DMS 273 (cell line): ENCODE results near the gene C4orf54.

Source experiments
- DNase-seq: peaks from one replicate; lab custom pipeline; 2025; ENCODE audit not compliant: unreplicated experiment; lab: John Stamatoyannopoulos, UW

C4orf54 gene

DNA sequence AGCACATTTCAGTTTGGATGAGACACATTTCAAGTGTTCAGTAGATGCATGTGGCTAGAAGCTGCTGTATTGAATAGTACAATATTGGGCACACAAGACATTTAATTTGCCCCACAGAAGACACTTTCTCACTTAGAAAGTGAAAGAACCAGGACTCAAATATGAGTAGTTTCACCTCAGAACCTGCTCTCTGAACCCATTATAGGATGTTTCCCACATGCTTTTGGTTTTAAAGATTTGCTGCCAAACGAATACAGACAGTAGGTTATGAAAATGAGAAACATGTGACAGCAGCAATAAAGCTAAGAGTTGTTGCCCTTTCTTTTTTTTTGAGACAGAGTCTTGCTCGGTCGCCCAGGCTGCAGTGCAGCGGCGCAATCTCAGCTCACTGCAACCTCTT lies 32.3 kb downstream of the C4orf54 start:
- DNase-seq: no peak

DNA sequence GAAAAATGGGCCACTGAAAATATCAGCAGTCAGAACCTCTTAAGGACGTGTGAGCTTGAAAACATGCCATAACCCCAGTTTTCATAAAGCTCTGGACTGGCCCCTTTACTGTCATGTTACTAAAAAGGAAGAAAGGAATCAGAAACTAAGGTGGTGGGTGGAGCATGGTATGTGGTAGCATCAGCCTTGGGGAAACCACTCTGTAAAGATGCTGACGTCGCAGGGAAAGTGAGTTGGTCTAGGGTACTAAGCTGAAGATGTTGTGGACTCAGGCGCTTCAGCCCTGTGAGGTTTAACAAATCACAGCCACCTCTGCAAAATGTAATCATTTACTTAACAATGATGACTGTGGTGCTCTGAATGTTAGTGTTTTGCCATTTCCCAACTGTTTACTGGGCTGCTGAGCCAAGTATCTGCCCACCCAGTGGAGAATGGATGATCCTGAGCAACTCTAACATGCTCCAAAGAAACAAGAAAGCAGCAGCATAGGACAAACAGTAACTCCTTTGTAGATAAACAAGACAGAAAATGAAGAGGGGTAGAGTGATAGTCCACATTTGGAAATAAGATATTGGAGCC lies 33.4 kb downstream of the C4orf54 start:
- DNase-seq: no peak

DNA sequence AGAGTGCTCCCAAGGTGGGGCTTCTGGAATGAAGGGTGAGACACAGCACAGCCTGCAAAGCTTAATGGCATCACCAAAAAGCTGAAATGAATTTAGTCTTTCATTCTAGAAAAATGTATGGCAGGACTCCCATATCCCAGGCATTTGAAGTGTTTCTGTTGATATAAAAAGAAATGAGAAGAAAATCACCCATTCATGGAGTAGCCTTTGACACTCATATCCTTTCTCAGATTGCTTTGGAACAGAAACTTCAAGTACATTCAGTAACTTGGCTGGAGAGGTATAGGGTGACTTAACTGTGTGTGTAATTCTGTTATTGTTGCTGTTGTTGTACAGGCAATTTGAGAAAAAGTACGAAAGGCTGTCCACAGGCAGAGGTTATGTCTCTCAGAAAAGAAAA lies 35.3 kb downstream of the C4orf54 start:
- no peak for DNase-seq

DNA sequence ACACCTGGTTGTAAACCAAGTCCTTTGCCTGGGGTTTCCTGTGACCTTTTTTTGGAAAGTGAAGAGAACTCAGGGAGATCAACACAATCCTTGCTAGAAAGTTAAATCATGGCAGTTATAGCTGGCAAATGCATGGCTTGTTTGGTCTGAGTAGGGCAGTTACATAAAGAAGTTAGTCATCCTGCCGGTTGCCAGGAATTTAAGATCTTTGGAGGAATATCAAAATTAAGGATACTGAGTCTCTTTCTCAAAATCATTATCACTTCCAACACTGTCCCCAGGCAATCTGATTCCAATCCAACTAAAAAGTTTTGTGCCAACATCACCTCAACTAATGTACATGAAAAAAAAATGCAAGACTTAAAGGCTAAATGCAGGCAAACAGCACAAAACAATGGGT lies 40.3 kb downstream of the C4orf54 start:
- DNase-seq: no peak

DNA sequence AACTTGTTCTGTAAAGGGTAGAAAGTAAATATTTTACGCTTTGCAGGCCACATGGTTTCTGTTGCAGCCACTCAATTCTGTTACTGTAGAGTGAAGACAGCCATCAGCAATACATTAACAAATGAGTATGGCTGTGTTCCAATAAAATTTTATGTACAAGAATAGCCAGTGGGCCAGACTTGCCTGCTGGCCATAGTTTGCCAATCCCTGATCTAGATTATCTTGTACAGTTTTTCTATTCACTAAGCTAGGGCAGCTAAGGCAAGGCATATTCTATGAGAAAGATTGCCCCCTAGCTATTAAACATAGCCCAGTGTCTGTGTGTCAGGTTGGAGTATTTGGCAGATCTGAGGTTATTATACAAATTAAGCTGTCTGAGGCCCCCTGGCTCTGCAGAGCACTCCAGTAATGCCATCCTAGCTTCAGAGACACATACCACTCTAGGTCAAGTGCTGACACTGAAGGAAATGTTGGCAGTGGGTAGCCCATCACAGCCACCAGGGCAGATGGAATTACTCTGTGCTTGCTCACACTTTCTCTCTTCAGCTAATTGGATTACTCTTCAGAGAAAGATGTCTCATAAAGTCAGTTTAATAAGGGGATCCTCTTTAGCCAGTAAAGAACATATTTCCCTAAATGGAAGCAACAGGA lies 42.3 kb downstream of the C4orf54 start:
- DNase-seq: peak; percentile 25

DNA sequence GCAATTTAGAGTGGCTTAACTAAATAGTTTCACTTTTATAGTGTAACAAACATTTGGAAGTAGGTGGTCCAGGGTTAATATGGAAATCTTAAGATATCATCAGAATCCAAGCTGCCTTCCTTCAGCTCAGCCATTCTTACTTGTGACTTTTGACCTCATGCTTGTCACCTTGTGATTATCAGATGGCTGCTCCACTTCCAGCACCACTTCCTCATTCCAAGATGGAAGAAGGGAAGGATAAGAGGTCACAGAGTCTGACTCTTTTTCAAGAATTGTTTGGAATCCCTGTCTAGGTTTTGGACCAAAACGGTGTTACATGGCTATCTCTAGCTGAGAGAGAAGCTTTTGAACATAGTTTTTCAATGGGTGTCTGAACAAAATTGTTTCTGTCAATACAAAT lies 43.1 kb downstream of the C4orf54 start:
- no peak for DNase-seq

DNA sequence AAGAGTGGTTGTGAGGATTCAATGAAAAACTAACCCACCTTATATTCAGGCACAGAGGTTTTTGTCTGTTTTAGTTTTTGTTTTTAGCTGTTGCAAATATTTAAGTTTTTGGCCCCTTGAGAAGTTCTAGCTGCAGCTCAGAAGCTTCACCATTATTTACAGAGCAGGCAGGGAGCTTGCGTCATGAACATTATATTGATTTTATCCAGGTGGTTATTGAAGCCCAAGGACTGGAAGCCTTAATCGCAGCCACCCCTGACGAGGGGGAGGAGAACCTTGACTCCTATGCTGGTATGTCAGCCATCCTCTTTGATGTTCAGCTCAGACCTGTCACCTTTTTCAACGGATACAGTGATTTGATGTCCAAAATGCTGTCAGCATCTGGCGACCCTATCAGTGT lies 44.9 kb downstream of the C4orf54 start:
- DNase-seq: no peak

DNA sequence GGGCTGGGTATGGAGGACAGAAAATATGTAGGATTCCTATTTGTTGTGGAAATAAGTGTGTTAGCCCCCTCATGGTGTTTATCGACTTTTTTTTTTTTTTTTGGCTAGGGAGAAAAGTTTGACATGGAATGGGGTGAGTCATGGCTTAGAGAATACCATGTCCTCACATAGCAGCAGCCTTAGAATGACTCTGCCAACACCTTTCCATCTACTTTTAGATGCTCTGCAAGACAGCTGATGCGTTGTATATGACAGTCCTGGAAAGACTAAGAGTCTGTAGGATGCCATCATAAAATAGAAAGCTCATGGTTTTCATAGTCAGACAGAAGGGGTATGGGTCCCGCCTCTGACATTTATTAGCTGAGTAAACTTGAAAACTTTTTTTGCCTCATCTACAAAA lies 45.3 kb downstream of the C4orf54 start:
- no peak for DNase-seq

DNA sequence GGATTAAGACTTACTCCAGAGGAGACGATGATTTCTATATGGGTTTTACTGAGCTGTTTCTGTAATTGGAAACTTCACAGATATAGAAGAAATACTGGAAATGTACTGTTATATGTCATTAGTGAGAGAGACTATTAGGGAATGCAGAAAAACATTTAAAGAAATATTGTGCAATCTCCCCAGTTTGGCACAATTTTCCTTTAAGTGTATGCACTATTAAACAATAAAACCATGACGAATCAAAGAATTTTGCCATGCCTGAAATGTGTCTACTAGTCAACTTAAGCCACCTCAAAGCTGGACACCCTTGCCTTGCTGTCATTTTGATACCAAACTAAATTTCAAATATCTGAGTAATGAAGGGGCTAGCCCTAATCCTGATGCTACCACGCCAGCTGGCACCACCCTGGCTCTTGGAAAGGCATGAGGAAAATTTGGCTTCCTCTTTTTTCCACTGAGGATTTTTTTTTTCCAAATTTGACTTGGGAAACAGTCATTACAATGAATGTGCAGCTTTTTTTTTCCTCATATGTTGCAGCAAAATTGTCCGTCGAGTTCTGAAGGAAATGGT lies 46.9 kb downstream of the C4orf54 start:
- no peak for DNase-seq

DNA sequence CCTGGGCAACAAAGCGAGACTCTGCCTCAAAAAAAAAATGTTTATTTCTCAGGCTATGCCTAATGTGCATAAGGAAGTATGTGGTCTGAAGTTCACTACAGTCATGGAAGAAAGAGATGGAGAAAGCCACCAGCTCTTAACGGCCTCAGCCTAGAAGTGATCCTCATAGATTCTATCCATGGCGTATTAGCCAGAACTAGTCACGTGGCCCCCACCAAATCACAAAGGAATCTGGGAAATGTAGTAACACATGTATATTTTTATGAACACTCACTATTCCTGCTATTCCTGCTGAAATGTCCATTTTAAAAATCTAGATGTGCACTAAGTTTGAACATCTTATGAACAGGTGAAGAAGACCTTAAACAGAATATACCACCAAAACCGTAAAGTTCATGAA lies 49.2 kb downstream of the C4orf54 start:
- DNase-seq: no peak
